ENCODE results near the gene TTC9B.
"Not testable (repeated sequence)": the region's sequence is repeated elsewhere in the genome, so short reads cannot be mapped to it uniquely, and the experiment has no call there.

The TTC9B gene

DNA sequence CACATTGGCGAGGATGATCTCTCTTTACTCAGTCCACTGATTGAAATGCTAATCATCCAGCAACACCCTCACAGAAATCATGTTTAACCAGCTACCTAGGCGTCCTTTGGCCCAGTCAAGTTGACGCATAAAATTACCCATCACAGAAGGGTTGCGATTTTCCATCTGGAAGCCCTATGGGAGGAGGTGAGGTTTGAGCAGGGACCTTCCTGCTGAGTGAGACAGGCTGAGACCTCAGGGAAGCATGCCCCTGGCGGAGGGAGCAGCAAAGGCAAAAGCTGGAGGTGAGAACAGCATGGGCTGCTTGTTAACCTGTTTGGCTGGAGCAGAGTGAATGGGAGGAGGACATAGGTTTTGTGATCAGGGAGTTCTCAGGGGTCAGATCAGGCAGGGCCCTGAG lies 7.3 kb downstream of the TTC9B start:
- no peak for DNase-seq

DNA sequence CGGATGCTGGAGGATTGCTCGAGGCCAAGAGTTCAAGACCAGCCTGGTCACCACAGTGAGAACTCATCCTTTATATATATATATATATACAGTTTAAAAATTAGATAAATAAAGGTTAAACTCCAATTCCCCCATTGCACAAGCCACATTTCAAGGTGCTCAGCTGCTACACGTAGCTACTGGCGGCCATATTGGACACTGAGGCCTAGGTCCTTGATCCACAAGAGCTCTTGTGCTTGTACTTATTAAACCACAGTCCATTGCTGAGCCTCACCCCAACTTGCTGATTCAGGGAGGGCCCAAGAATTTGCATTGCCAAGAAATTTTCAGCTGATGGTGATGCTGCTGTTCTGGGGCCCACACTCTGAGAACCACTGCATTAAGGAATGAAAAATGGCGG lies 9.6 kb downstream of the TTC9B start:
- DNase-seq: no peak

DNA sequence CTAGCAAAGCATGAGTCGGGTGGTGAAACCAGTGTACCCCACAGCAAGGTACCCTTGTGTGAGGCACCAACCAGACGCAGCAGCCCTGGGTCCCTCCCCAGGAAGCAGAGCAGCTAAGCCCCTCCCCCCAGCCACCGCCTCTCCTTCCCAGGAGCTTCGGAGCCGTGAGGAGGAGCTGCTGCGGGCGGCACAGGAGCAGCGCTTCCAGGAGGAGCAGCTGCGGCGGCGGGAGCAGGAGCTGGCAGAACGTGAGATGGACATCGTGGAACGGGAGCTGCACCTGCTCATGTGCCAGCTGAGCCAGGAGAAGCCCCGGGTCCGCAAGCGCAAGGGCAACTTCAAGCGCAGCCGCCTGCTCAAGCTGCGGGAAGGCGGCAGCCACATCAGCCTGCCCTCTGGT lies 12.4 kb downstream of the TTC9B start:
- no peak for DNase-seq

DNA sequence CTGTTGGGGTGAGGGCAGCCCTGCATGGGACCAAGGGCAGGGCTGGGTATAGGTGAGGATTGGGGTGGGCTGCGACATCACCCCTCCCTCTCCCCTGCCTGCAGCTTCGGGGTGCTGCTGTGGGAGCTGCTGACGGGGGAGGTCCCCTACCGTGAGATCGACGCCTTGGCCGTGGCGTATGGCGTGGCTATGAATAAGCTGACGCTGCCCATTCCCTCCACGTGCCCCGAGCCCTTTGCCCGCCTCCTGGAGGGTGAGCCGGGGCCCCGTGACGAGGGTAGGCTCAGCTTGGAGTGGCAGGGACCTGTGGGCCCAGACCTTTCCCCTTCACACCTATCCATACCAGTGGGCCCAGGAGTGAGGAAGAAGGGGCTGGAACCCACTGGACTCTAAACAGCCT lies 13.8 kb downstream of the TTC9B start:
- no peak for DNase-seq

DNA sequence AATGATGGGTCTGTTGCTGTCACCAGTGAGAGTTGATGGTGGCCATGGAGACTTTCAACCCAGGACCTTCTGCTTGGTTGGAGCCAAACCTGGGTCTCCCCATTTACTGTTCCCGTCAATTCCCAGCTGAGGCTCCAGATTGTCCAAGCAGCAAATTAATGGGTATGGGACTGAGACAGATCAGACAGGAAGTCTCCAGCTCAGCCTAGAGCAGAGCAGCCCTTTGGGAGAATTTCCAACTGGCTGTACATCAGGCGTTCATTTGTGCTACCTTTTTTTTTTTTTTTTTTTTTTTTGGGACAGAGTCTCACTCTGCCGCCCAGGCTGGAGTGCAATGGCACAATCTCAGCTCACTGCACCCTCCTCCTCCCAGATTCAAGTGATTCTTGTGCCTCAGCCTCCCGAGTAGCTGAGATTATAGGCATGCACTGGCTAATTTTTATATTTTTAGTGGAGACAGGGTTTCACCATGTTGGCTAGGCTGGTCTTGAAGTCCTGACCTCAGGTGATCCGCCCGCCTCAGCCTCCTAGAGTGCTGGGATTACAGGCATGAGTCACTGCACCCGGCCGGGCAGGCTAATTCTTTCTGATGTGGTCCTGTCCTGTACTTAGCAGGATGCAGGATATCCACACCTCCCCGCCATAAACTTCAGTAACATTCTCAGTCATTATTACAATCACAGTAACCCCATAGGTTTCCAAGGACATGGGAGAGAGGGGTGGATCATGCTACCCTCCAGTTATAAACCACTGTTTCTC lies 17.7 kb downstream of the TTC9B start:
- no peak for DNase-seq

DNA sequence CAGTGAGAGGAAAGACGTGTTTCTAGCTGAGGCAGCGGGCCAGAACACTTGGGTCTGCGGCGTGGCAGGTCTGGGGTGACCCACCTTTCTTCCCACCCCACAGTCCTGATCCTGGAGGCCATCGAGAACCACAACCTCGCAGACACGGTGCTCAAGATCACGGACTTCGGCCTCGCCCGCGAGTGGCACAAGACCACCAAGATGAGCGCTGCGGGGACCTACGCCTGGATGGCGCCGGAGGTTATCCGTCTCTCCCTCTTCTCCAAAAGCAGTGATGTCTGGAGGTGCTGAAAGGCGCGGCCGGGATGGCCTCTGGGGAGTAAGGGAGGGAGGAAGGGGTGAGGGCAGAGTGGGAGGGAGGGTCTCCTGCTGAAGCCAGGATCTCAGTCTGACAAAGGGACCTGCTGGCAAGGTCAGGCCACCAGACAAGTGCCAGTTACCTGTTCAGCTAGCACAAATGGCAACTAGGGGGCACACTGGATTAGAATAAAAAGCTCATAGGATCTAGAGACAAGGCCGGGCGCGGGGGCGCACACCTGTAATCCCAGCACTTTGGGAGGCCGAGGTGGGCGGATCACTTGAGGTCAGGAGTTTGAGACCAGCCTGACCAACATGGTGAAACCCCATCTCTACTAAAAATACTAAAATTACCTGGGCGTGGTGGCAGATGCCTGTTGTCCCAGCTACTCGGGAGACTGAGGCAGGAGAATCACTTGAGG lies 19.8 kb downstream of the TTC9B start:
- no peak for DNase-seq

DNA sequence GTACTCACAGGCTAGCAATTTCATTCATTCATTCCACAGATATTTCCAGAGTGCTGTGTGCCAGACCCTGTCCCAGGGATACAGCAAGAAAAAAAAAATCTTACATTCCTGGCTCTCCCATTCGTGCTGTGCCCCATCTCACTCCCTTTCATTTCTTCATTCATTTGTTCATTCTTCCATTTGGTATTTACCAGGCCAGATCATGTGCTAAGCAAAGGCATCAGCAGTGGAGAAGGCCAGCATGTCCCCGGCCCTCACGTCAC lies 24.7 kb downstream of the TTC9B start:
- no peak for DNase-seq

DNA sequence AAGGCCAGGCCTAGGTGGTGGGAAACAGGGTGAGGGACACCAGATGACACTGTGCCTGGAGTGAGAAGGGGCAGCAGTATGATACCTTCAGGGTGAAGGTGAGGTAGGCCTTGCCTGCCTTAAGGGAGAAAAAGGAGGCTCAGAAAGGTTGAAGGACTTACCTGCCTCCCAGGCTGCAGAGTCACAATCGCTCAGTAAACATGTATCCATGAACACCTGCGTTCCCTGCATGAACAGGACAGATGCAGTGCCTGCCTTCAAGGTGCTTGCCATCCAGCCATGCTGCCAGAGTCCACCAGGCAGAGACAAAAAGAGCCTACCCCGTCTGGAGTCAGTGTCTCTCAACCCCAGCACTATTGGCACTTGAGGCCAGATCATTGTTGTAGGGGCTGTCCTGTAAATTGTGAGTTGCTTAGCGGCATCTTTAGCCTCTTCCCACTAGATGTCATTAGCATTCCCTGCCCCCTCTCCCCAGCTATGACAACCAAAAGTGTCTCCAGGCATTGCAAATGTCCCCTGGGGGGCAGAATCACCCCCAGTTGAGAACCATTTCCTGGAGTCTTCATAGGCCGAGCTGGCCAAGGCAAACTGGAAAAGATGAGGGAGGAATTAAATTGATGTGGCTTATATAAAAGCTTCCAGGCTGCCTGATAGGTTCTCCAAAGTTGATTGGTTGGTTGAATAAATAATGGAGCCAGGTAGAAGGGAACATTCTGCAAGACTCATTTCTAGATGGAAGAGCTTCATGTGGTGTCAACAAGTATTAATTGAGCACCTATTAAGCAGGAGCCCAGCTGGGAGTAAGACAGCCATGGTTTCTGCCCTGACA lies 25.2 kb downstream of the TTC9B start:
- no peak for DNase-seq

DNA sequence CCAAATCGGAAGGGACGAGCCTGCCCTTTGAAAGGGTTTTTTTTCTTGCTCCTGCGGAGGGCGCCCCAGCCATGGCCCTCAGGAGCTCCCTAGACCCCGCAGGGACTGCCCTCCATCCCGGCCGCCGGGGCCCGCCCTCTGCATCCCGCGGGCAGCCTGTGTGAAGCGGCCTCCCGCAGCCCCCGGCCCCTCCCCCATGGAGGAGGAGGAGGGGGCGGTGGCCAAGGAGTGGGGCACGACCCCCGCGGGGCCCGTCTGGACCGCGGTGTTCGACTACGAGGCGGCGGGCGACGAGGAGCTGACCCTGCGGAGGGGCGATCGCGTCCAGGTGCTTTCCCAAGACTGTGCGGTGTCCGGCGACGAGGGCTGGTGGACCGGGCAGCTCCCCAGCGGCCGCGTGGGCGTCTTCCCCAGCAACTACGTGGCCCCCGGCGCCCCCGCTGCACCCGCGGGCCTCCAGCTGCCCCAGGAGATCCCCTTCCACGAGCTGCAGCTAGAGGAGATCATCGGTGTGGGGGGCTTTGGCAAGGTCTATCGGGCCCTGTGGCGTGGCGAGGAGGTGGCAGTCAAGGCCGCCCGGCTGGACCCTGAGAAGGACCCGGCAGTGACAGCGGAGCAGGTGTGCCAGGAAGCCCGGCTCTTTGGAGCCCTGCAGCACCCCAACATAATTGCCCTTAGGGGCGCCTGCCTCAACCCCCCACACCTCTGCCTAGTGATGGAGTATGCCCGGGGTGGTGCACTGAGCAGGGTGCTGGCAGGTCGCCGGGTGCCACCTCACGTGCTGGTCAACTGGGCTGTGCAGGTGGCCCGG lies 26.1 kb downstream of the TTC9B start:
- no peak for DNase-seq

DNA sequence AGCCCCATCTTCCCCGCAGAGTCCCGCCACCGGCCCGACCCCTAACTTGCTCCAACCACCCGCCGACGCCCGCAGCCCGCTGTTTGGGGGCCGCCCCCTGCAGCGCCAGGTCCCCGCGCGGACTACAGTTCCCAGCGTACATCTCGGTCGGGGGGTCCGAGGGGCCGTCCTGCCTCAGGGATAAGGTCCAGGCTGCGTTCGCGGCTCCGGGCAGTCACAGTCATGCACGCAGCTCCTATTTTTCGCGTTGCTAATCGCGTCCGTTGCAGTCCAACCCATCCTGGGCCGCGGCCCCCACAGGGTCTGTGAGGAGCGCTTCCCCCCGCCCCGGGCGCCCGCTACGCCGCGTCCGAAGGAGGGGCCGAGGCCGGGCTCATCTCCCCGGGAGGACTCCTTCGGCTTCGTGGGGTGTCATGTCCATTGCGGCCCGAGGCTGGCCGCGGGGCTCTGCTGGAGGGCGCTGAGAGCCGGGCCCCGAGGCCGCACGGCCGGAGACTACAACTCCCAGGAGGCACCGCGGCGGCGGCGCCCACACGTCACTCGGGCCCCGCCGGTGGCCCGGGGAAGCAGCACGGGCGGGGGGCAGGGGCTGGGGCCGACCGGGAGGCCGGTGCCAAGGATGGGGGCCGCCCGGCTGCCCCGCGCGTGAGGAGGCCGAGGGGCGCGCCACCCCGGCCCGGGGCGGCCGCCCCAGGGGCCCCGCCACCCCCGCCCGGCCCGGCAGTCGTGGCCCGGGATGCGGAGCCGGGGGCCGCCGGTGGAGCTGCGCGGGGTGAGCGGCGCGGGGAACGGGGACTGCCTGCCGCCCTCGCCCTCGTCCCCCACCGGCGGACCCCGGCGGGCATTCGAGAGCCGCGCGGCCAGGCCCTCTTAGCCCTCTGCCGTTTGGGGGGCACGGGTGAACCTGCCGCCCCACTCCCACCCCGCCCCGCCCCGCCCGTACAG lies 27.0 kb downstream of the TTC9B start, which contains the start of gene MAP3K10:
MAP3K10 (plus strand) TSS at position 536 of the 945 bp plus-strand sequence. CDS start 606 bp downstream, outside the sequence.
- peak; percentile 28 for DNase-seq

DNA sequence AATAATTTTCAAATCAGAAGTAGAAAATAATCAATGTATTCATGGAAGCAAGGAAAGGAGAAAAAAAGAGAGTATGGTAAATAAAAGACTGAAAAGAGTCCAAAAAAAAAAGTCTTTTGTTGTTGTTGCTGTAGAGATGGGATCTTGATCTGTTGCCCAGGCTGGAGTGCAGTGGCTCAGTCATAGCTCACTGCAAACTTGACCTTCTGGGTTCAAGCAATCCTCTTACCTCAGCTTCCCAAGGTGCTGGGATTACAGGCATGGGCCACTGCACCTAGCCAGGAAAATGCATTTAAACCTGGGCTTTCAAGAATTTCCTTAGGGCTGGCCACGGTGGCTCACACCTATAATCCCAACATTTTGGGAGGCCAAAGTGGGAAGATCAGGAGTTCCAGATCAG lies 33.9 kb downstream of the TTC9B start:
- DNase-seq: no peak

DNA sequence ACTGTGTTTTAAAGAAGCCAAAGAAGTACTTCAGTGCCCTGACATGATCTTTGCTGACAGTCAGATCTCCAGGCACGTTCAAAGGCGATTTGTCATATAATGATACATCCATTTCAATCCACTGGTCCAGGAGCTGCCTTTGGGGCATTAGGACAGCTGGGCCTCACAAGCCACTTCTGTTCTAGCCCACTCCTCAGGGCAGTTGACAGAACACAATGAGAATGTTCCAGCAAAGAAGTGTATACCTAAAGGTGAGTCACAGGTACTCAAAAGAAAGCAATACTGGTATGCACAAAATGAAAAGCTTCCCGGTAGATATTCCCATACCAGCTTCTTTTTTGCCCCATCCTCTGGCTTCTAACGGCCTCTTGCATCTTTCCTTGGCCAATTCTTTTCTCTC lies 39.4 kb downstream of the TTC9B start:
- no peak for DNase-seq

DNA sequence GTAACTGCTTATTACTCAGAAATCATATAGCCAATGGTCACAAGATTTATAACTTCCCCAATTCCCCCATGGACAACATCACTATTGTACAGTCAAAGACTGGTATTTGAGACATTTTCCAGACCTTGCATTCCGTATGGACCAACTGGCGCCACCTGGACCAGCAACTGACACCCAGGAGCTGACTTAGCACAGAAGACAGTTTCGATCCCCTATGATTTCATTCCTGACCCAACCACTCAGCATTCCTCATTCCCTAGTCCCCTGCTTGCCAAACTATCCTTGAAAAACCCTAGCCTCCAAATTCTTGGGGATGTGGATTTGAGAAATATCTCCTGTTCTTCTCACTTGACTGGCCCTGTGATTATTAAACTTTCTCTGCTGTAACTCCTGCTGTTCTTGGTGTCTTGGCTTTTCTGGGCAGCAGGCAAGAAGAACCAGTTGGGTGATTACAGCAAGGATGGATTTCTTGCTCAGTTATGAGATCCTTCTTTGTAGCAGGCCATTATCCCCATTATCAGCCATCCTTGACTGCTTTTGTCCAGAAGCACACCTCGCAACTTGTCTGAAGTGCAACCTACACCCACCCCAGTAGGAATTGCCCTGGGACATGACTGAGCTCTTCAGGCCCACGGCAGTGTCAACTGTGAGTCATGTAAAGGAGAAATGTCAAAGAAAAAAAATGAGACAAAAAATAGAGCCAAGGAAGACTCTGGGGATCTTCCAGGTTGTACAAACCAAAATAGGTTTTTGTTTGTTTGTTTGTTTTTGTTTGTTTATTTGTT lies 40.7 kb downstream of the TTC9B start:
- no peak for DNase-seq

DNA sequence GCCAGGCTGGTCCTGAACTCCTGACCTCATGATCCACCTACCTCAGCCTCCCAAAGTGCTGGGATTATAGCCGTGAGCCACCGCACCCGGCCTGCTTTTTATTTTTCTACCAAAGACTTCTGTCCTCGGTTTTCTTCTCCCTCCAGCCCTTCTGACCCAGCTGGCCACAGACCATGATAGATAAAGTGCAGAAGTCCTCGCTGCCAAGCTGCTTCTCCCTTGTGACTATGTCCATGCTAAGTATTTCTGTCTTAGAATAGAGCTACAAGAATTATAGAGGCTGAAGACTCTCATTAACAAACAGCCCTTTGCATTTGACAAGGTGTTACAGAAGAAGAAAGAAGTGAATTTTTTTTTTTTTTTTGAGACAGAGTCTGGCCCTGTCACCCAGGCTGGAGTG lies 42.4 kb downstream of the TTC9B start:
- no peak for DNase-seq

DNA sequence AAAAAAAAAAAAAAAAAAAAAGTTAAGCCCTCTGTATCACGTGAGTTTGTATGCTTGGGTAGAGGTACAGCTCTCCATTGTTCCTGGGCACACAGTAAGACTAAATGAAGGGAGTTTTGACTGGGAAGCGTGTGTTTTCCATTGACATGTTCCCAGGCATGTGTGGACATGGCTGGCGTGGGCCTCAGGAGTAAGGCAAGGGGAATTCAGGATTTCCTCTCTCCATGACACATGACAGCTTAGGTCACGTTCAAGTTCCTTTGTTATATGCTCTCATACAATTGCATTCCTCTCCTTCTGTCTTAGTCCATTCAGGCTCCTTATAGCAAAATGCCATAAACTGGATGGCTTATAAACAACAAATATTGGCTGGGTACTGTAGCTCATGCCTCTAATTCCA lies 44.1 kb downstream of the TTC9B start:
- no peak for DNase-seq

DNA sequence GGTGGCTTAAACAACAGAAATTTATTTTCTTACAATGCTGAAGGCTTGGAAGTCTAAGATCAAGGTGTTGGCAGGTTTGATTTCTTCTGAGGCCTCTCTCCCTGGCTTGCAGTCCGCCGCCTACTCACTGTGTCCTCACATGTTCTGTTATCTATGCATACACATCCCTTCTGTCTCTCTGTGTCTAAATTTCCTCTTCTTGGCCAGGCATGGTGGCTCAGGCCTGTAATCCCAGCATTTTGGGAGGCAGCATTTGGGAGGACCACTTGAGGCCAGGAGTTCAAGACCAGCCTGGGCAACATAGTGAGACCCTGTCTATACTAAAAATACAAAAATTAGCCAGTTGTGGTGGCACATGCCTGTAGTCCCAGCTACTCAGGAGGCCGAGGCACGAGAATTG lies 46.9 kb downstream of the TTC9B start:
- not testable (repeated sequence) for DNase-seq

DNA sequence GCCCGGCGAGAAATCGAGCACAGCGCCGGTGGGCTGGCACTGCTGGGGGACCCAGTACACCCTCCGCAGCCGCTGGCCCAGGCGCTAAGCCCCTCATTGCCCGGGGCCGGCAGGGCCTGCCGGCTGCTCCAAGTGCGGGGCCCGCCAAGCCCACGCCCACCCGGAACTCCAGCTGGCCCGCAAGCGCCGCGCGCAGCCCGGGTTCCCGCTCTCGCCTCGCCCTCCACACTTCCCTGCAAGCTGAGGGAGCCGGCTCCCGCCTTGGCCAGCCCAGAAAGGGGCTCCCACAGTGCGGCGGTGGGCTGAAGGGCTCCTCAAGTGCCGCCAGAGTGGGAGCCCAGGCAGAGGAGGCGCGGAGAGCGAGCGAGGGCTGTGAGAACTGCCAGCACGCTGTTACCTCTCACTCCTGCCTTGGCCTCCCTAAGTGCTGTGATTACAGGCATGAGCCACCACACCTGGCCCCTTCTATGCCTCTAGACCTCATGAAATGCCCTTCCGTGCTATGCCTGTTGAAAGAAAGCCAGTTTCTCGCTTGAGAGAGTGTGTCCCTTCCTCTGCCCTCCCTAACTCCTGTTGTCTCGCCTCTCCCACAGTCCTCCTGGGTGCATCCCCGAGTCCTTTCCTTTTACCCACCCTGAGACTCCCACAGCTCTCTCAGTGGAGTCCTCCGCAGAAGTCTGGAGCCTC lies 47.7 kb downstream of the TTC9B start:
- DNase-seq: not testable (repeated sequence)

DNA sequence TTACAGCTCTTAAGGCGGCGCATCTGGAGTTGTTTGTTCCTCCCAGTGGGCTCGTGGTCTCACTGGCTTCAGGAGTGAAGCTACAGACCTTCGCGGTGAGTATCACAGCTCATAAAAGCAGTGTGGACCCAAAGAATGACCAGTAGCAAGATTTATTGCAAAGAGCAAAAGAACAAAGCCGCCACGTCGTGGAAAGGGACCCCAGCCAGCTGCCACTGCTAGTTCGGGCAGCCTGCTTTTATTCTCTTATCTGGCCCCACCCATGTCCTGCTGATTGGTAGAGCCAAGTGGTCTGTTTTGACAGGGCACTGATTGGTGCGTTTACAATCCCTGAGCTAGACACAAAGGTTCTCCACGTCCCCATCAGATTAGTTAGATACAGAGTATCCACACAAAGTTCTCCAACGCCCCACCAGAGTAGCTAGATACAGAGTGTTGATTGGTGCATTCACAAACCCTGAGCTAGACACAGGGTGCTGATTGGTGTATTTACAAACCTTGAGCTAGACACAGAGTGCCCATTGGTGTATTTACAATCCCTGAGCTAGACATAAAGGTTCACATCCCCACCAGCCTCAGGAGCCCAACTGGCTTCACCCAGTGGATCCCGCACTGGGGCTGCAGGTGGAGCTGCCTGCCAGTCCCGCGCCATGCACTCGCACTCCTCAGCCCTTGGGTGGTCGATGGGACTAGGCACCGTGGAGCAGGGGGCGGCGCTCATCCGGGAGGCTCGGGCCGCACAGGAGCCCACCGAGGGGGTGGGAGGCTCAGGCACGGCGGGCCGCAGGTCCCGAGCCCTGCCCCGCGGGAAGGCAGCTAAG lies 48.5 kb downstream of the TTC9B start:
- not testable (repeated sequence) for DNase-seq
